Measurements from ENCODE around the gene RAB9B. TPM values are rescaled to one million over a fixed set of nuclear protein-coding genes. Genes with fewer than 3 reads are reported as not detected.

Gene RAB9B
- total RNA-seq, 4 donors from 2014 or later, result 0.35 to 1.2 (median 1.0) TPM; not detected in 1

DNA sequence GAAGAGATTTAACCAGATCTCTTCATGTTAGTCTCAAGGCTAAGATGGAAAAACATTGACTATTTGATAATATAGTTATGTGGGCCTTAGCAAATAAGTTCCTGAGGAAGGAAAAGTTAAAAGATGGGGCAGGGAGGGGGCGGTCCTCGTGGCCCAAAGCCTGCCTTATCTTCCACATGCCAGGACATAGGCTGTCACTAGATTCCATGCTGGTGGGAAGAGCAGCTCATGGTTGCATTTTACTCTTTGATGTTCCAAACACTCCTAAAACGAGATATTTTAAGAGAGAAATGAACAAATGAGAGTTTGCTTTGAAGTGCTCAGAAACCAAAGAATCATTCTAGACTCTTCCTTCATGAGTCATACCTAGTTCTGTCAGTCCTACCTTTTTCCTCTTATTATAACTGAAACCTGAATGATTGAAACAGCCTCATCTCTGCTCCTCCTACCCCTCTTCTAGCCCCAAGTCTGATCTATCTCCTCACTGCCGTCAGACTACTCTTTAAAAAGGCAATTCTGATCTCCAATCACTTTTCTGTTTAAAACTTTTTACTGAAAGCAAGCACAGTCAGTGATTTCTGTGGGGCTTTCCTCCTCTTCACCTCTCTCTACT lies 25.1 kb downstream of the RAB9B start:
- H3K9me3 ChIP-seq, result no peaks in the 10 kb centered on the region
- no peaks in the 10 kb centered on the region for H3K4me1 ChIP-seq
- H3K4me3 ChIP-seq, result no peak overlapping the region
- no peaks in the 10 kb centered on the region for H3K27me3 ChIP-seq
- H3K27ac ChIP-seq, result no peak overlapping the region
- TF ChIP-seq, protein P1, sequence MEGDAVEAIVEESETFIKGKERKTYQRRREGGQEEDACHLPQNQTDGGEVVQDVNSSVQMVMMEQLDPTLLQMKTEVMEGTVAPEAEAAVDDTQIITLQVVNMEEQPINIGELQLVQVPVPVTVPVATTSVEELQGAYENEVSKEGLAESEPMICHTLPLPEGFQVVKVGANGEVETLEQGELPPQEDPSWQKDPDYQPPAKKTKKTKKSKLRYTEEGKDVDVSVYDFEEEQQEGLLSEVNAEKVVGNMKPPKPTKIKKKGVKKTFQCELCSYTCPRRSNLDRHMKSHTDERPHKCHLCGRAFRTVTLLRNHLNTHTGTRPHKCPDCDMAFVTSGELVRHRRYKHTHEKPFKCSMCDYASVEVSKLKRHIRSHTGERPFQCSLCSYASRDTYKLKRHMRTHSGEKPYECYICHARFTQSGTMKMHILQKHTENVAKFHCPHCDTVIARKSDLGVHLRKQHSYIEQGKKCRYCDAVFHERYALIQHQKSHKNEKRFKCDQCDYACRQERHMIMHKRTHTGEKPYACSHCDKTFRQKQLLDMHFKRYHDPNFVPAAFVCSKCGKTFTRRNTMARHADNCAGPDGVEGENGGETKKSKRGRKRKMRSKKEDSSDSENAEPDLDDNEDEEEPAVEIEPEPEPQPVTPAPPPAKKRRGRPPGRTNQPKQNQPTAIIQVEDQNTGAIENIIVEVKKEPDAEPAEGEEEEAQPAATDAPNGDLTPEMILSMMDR (IDR thresholded peaks at IDR 0.05), result no peak
- no peak for TF ChIP-seq POLR2A (IDR thresholded peaks at IDR 0.05)
- no peak for DNase-seq
- H3K36me3 ChIP-seq, result no peaks in the 10 kb centered on the region

DNA sequence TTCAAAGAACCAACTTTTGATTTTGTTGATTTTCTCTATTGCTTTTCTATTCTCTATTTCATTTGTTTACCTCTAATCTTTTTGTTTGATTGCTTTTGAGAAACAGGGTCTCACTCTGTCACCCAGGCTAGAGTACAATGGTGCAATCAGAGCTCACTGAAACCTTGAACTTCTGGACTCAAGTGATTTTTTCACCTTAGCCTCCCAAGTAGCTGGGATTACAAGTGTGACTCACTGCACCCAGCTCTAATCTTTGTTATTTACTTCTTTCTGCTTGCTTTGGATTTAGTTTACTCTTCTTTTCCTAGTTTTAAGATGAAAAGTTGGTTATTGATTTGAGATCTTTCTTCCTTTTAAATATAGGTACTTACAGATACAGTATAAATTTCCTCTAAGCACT lies 26.2 kb downstream of the RAB9B start:
- Histone ChIP-seq H3K27me3 (no peaks in the 10 kb centered on the region), H3K9me3 (no peaks in the 10 kb centered on the region), H3K4me3 (no peak overlapping the region), H3K36me3 (no peaks in the 10 kb centered on the region), H3K27ac (no peak overlapping the region), H3K4me1 (no peaks in the 10 kb centered on the region)
- TF ChIP-seq, protein P1 (IDR thresholded peaks at IDR 0.05), result no peak
- TF ChIP-seq POLR2A (IDR thresholded peaks at IDR 0.05), result no peak
- no peak for DNase-seq

DNA sequence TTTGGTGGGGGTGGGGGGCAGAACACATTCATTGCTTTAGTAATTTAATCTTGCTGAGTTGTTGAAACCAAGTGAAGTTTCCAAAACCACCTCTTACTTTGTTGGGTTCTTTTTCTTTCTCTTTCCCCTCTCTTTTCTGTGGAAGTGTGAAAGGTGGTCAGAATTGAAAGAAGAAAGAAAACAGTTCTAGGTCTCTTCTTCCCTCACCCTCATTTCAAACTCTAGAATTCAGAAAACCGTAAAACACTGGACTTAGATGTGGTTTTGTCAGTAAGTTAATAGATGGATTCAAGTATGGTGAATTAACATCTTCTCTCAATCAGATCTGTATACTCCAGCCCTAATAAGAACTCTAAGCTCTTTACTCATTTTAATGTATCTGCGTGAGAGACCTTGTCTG lies 31.7 kb downstream of the RAB9B start:
- H3K27ac ChIP-seq, result no peak overlapping the region
- no peaks in the 10 kb centered on the region for H3K27me3 ChIP-seq
- no peak for DNase-seq
- H3K9me3 ChIP-seq, result no peaks in the 10 kb centered on the region
- no peaks in the 10 kb centered on the region for H3K4me1 ChIP-seq
- H3K36me3 ChIP-seq, result no peaks in the 10 kb centered on the region
- TF ChIP-seq, protein P1 (IDR thresholded peaks at IDR 0.05), result no peak
- no peak for TF ChIP-seq POLR2A (IDR thresholded peaks at IDR 0.05)
- H3K4me3 ChIP-seq, result no peak overlapping the region

DNA sequence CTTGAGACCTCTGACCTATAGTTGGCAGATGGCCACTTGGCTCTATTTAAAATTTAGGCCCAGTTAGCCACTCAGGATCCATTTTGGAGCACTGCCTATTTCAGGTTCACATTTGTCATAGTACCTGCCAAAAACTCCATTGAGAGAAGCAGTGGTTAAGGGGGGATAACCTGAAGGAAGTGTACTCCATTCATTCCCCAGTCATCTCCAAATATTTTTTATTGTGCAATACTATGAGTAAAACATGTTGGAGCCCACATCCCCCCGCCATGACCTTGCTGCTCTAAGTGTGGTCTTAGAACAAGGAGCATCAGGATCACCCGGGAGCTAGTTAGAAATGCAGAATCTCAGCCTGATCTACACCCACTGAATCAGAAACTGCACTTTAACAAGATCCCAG lies 34.4 kb downstream of the RAB9B start:
- Histone ChIP-seq H3K9me3 (no peaks in the 10 kb centered on the region), H3K27ac (no peak overlapping the region), H3K27me3 (no peaks in the 10 kb centered on the region), H3K4me3 (no peak overlapping the region), H3K4me1 (no peaks in the 10 kb centered on the region), H3K36me3 (no peaks in the 10 kb centered on the region)
- DNase-seq, result no peak
- TF ChIP-seq, protein P1 (IDR thresholded peaks at IDR 0.05), result no peak
- no peak for TF ChIP-seq POLR2A (IDR thresholded peaks at IDR 0.05)

DNA sequence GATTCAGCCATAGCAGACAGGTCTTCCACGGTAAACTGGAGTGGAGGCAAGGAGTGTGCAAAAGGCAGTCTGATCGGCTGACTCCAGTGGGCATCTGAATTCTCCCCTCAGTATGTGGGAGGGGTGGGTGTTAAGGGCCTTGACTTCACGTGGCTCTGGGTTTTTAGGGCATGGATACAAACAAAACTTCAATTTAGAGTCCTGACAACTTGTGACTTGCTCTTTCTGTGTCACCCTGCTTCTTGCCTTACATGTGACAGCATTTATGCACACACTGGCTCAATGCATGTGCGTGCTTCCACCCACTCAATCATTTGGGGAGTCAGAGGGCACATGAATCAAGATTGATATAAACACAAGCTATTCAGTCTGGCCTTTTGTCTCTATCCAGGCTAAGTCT lies 37.9 kb downstream of the RAB9B start:
- Histone ChIP-seq H3K4me3 (no peak overlapping the region), H3K27ac (no peak overlapping the region), H3K9me3 (no peaks in the 10 kb centered on the region), H3K27me3 (no peaks in the 10 kb centered on the region), H3K4me1 (no peaks in the 10 kb centered on the region), H3K36me3 (no peaks in the 10 kb centered on the region)
- no peak for DNase-seq
- TF ChIP-seq, protein P1 (IDR thresholded peaks at IDR 0.05), result no peak
- TF ChIP-seq POLR2A (IDR thresholded peaks at IDR 0.05), result no peak

DNA sequence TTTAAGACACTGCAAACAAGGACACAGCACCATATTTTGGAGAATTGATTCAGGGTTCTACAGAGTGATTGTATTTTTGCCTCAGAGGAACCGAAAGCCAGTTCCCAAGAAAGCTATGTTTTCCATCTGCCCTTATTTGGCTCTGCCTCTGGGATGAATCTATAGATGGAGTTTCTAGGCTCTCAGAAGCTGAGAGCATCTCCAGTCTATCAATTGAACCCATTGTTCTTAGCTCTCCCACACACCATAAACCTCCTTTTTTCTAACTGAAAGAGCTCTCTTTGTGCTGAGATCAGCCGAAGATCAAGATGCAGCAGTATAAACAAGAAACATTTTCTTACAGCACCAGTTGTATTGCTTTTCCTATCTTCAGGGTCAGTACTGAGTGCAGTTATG lies 38.5 kb downstream of the RAB9B start:
- TF ChIP-seq POLR2A (IDR thresholded peaks at IDR 0.05), result no peak
- TF ChIP-seq, protein P1 (IDR thresholded peaks at IDR 0.05), result no peak
- no peaks in the 10 kb centered on the region for H3K4me1 ChIP-seq

More for the DNA sequence above, 38.5 kb downstream of the RAB9B start:
- no peak overlapping the region for H3K27ac ChIP-seq
- H3K9me3 ChIP-seq, result no peaks in the 10 kb centered on the region
- no peaks in the 10 kb centered on the region for H3K27me3 ChIP-seq
- no peak overlapping the region for H3K4me3 ChIP-seq
- no peaks in the 10 kb centered on the region for H3K36me3 ChIP-seq
- no peak for DNase-seq

Measured in Peyer's patch (tissue), 4 donors.